HCT116 (cell line): ENCODE measurements around the gene SYCP2.

ENCODE experiments used
- CBX3 ChIP-seq: IDR thresholded peaks from 2 replicates; pipeline ENCODE4 v1.6.1; 2012; ENCODE audit warnings: low read depth
- CEBPB ChIP-seq: IDR thresholded peaks from 2 replicates; pipeline ENCODE4 v1.6.1; 2012; ENCODE audit warnings: low read depth
- CTCF ChIP-seq, 3 experiments: fragments of 200-600 bp in 1 of 3; sonication (generic) in 1 of 3; IDR thresholded peaks in 2 of 3; conservative IDR thresholded peaks in 1 of 3; 2 replicates each; pipeline ENCODE4 v1.5.1; 2012 to 2017; ENCODE audit warnings: low read depth in 2 of 3, low read length in 2 of 3, antibody characterized with exemption in 1 of 3, borderline replicate concordance in 1 of 3, control low read depth in 1 of 3, mild to moderate bottlenecking in 1 of 3, mixed read lengths in 1 of 3, mixed run types in 1 of 3, moderate library complexity in 1 of 3; ENCODE audit not compliant: insufficient read depth in 1 of 3
- EGR1 ChIP-seq: IDR thresholded peaks from 2 replicates; pipeline ENCODE4 v1.6.1; 2012; ENCODE audit warnings: low read depth
- ELF1 ChIP-seq: IDR thresholded peaks from 2 replicates; pipeline ENCODE4 v1.6.1; 2012; ENCODE audit warnings: low read depth, borderline replicate concordance
- EZH2phosphoT487 ChIP-seq: fragments of 200-600 bp; IDR thresholded peaks from 2 replicates; pipeline ENCODE4 v1.6.1; 2018; ENCODE audit warnings: antibody characterized with exemption, borderline replicate concordance
- MAX ChIP-seq: IDR thresholded peaks from 2 replicates; pipeline ENCODE4 v1.6.1; 2012
- POLR2A ChIP-seq: IDR thresholded peaks from 2 replicates; pipeline ENCODE4 v1.7.0; 2011; ENCODE audit warnings: borderline replicate concordance; ENCODE audit not compliant: insufficient read depth, insufficient read length; ENCODE audit errors: extremely low read depth
- POLR2AphosphoS5 ChIP-seq: IDR thresholded peaks from 2 replicates; pipeline ENCODE4 v1.6.1; 2011; ENCODE audit warnings: mild to moderate bottlenecking, low read depth, low read length, moderate library complexity
- SIN3A ChIP-seq: IDR thresholded peaks from 2 replicates; pipeline ENCODE4 v1.6.1; 2012; ENCODE audit warnings: low read depth
- SRF ChIP-seq: IDR thresholded peaks from 2 replicates; pipeline ENCODE4 v1.6.1; 2012; ENCODE audit warnings: low read depth
- TCF7L2 ChIP-seq: IDR thresholded peaks from 2 replicates; pipeline ENCODE4 v1.7.0; 2011; ENCODE audit warnings: borderline replicate concordance, inconsistent platforms; ENCODE audit not compliant: insufficient read depth, insufficient read length; ENCODE audit errors: extremely low read depth

DNA sequence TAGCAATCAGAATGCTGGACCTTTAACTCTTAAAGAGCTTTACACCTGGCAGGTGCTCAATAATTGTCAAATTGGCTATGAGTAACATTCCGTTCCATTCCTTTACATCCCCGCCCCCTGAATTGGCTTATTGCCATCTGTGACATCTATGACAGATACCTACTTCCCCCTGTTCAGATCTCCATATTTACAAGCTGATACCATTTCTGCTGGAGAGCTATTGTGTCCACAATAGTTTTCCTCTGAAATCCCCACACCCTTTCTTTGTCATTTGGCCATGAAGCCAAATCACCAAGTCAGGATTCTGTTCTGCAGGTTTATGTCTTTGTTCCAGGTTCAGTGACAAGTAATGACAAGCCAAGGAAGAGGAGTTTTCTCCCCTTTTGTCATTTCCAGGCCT lies 28.0 kb upstream of the SYCP2 start:
- TF ChIP-seq POLR2A, result no peak
- TF ChIP-seq ELF1, result no peak
- TF ChIP-seq CTCF (IDR thresholded peaks at IDR 0.05 in 2 of 3, conservative IDR thresholded peaks at IDR 0.05 in 1 of 3; ENCODE audit: borderline replicate concordance in 1 of 3, insufficient read depth in 1 of 3, low read depth in 2 of 3, low read length in 2 of 3), result no peak
- TF ChIP-seq TCF7L2, result no peak
- TF ChIP-seq EZH2phosphoT487, result no peak
- no peak for TF ChIP-seq POLR2AphosphoS5
- TF ChIP-seq MAX, result no peak
- TF ChIP-seq SRF, result no peak
- no peak for TF ChIP-seq EGR1
- TF ChIP-seq CBX3, result no peak
- TF ChIP-seq CEBPB, result no peak
- no peak for TF ChIP-seq SIN3A
